ENCODE measurements around the gene NEURL1B.

GRCh38 chr5:172660974-172661373, 19.9 kb downstream of the NEURL1B start:
- no peak for TF ChIP-seq POLR2A (IDR thresholded peaks at IDR 0.05)
- TF ChIP-seq CTCF (IDR thresholded peaks at IDR 0.05 in 8 of 11, conservative IDR thresholded peaks at IDR 0.05 in 3 of 11), result no peak

Data from spleen (tissue), 7 donors.